HT-29 (cell line): ENCODE results near the gene PLPP2. TPM values are rescaled to one million over a fixed set of nuclear protein-coding genes. Genes with fewer than 3 reads are reported as not detected.

Experiments
- DNase-seq: peaks from one replicate; pipeline ENCODE4 v3.0.0-alpha.2; 2015; ENCODE audit warnings: low spot score
- total RNA-seq: library from RNA; depleted of rRNA; stranded (reverse); fragments of >200 nt; shearing (Covaris generic); gene quantifications from 2 replicates; pipeline ENCODE4 v1.2.3, GENCODE V29; 2014

PLPP2 gene
- total RNA-seq, 1 experiment from 2014 or later = 226 TPM

DNA sequence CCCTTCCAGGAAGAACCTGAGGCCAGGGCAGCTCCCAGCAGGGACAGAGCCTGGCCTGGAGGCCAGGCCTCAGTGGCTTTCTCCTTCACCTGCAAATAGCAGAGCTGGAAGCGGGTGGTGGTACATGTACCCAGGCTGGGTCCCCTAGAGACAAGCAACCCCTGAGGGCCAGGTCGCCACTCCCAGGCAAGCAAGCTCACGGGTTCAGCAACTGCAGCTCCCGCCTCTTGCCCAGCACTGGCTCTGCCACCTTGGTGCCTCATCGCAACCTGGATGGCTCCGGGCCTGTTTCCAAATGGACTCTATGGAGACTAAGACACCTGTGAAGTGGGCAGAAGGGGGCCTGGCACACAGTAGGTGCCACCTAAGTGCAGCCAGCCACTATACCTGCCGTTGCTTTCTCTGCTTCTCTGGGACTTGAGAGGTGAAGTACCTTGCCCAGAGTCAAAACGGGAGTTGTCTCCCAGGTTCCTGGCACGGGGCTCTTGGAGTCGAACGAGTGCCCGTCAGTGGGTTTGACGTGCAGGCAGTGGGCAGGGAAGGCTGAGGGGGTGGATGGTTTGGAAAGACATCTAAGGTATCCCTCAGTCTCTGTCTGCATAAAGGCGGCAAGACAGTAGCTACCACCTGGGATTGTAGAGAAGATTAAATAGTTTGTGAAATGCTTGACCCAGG lies 2.4 kb upstream of the PLPP2 start:
- DNase-seq = no peak

DNA sequence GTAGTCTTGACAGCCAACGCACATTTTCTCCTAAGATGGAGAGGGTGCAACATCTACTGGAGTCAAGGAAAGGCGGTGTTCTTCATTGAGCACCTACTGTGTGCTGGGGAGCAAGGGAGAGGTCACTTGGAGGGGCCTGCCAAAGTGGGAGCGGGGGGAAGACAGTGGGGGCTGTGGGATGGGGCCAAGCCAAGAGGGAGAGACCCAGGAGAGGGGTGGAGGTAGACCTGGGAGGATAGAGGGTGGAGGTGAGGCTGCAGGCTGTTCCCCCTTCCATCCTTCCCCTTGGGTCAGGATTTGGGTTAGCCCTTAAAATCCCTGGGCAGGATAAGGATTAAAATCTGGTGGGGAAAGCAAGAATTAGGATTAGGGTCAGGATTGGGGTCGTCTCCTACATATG lies 1.7 kb upstream of the PLPP2 start:
- DNase-seq = no peak

DNA sequence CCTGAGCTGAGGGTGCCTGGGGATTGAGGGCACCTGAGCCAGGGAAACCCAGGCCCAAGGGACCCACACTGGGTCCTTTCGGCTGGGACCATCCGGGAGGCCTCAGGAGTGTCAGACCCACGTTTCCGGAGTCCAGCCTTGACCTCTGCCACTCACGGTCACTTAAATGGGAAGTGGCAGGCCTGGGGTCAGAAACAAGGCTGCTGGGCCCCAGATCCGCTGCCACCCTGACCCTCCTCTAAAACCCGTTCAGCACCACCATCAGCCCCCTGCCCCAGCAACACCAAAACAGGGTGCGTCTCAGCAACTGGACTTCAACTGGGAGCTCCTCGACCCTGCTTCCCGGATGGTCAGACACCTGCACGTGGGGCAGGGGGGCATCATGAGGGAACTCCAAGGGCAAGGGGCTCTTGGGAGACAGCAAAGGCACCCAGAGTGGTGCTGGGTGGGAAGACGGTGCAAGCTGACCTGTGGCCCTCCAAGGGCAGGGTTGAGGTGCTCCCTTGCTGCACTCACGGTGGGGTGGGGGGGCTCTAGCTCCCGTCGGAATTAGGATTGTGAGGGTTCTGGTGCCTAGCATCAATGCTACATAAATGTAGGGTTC lies 1.2 kb upstream of the PLPP2 start:
- DNase-seq = no peak

DNA sequence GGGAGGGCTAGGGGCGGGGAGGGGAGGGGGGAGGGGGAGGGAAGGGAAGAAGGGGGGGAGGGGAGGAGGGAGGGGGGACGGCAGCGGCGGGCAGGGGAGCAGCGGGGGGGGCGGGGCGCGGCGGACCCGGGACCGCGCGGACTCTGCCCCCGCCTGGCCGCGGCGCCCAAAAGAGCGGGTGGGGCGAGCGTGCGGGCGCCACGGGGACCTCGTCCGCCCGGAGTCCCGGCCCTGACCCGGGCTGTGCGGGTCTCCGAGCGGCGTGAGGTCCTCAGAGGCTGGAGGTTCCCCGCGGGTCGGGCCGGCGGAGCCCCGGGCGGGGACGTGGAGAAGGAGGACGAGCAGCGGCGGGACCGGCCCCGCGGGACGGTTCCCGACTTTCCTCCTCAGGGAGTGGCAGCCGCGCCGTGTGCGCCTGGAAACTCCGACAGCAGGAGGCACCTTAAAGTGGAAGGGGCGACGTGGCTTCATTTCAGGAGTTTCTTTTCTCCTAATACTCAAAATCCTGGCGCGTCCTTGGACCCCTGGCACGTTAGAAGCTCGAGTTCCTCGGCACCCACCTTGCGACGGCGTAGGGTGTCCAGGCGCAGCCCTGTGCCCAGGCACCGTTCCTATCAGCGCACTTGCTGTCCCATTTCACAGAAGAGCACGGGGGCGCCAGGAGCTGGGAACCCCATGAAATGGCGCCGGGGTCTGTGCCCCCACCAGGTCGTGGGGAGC lies 518 bp upstream of the PLPP2 start:
- peak; percentile 19 for DNase-seq

DNA sequence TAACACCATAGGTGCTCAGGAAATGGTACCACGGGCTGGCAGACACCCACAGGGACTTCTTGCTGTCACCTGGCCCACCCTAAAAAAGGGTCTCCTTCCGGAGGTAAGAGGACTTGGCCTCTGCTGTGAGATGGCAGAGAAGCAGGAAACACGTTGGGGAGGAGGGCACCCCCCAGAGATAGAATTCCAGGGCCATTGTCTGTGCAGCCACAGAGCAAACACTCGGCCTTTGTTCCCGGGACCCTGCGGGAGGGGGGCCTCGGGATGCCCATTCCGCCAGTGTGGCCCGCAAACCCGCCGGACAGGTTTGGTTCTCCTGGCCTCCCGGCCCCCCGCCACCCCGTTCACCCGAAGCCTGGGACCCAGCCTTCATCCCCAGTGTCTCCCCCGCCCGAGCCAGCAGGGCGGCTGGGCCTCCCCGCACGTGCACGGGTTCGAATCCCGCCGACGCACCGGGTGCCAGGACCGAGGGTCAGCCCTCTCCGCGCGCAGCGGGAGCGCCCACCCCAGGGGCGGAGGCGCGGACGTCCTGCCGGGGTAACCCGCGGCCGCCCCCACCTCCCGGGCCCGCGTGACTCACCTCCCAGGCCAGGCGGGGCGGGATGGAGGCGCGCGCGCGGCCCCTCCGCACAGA lies 714 bp downstream of the PLPP2 start:
- DNase-seq = peak; percentile 88

DNA sequence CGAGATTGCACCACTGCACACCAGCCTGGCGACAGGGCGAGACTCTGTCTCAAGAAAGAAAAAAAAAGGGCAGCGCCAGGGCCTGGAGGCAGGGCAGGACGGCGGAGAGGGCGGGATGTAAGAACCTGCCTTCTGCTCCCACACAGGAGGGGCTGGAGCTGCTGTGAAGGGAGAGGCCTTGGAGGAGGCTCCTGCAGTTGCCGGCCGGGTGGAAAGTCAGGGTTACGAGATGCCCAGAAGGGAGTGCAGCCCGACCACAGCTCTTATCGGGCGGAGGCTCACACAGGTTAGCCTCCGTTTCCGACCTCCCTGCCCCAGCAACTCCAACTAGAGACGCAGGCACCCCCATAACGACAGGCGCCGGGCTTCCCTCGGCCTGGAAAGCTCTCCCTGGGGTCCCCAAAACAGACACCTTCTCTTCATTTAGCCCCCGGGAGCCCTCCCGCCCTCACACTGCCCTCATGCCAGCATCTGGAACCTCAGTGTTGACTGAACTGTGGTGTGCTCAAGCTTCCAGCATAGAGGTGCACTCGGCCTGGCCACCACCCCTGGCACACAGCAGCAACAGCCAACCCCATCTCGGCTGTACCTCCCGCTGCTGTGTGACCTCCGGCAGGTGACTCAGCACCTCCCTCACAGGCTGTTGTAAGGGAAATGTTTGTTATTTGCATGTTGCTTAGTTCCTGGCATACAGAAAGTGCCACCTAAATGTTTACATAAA lies 1.4 kb downstream of the PLPP2 start:
- DNase-seq = peak; percentile 86

DNA sequence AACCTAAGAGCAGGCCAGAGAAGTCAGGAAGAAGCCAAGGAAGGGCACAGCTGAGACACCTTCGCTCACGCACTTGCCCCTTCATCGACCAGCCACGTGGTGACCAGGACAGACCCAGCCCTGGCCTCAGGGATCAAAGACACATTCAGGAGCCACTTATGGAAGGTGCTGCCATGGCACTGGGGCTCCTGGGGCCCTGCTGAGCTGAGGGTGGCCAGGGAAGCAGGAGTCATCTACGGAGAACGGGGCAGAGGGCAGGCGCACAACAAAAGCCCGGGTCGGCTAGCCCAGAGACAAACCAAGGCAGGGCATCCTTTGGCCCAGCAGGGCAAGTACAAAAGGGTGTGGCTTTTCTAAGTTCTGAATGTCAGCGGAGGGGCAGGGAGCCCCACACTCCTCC lies 2.3 kb downstream of the PLPP2 start:
- no peak for DNase-seq

DNA sequence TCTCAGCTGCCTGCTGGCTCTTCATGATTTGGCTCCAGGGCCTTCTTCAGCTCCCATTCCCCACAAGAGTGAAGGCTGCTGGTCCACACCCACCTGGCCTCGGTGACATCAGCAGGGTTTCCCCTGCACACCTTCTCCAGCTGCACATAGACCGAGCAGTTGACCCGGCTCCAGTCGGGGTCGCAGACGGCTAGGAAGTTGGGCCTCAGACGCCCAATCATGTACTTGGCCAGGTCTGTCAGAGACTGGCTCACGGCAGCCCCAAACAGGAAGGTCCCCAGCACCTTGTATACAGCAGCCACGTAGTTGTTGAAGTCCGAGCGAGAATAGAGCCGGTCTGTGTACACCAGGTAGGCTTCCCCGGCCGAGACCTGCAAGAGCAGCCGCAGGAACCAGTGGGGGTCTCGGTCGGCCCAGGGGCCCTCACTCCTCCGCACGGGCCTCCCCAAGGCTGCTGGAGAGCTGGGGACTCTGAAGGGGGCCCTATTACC lies 3.8 kb downstream of the PLPP2 start:
- DNase-seq = no peak

DNA sequence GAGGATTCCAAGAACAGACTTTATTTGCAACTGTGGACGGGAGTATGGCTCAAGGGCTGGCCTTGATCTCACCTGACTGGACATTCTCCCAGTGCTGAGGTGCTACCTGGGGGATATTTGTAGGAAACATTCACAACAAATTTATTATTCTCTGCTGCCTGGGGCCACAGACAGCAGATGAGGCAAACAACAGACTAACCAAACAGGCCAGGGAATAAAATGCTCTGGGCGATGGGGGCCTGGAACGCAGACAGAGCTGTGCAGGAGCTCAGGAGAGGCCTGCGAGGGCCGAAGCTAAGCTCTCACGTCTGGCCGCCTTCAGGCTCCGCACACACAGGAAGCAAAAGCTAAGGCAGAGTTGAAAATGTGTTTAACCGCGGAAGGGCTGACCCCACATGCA lies 7.8 kb downstream of the PLPP2 start:
- no peak for DNase-seq

DNA sequence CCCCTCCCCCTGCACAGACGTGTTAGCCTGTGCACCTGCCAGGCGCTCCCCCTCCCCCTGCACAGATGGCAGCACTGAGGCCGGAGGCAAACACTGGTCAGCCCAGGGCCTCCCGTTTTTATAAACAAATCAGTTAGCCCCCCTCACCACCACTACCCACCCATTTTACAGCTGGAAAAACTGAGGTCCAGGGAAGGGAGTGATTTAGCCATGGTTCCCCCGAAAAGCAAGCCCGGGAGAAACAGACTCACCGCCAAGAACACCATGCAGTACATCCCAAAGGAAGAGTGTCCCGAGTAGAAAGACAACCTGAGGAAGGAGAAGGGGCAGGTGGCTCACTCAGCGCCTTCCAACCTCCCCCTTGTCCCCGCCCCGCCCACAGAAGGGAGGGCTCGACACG lies 8.7 kb downstream of the PLPP2 start:
- no peak for DNase-seq

DNA sequence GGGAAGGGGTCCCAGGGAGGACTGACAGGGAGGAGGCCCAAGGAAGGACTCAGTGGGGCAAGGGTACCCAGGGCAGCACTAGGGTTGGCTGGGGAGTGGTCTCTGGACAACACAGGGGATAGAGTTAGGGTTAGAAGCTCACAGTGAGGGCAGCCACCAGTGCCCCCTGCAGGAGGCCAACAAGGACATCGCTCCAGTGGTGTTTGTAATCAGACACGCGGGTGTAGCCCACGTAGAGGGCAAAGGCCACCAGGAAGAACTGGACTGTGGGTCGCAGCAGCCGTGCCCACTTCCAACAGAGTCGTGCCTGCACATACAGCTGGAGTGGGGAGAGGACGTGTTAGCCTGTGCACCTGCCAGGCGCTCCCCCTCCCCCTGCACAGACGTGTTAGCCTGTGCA lies 9.2 kb downstream of the PLPP2 start:
- DNase-seq = no peak

DNA sequence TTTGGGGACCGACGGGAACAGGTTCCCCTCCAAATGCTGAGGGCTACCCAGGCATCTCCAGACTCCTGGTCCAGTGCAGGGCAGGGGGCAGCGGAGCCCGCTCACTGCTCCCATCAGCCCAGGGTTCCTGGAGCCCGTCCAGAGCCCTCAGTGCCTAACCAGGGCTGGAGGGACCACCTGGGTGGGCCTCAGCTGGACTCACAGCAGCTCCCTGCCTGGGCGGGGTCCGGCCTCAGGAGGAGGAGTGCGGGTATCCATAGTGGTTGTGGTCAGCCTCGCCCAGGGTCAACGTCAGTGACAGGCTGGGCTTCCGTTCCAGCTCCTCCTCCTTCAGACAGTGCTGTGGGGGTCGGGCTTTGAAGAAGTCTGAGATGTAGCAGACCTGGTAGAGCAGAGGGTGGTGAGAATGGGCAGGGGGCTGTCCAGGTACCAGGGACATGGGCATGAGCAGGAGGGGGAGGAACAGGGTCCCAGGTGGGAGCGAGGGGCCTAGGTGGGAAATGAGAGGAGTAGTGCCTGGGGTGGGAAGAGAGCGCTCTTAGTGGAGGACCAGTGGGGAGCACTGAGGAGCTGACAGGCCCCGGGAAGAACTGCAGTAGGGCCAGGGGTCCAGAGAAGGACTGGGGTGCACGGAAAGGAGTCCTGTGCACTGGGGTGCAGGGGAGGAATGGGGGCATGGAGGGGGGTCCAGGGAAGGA lies 9.9 kb downstream of the PLPP2 start:
- no peak for DNase-seq

DNA sequence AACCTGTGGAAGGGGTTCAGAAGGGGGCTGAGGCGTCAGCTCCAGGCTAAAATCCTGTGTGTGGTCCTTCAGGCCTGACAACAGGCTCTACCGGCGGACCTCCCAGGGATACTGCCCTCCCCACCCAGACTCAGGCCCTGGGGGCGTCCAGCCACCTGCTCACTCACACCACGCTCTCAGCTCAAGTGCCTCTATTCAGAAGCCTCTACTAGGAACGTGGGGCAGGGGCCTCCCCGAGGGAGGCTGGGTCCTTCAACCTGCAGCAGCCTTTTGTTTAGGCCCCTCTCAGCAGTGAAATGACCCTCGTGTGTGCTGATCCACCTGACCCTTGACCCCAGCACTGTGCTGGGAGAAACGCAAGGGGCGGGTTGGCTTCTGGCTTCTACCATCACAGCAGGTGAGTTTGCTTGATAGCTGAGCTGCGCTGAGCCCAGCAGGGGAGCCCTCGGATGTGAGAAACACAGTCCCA lies 10.6 kb downstream of the PLPP2 start:
- no peak for DNase-seq

DNA sequence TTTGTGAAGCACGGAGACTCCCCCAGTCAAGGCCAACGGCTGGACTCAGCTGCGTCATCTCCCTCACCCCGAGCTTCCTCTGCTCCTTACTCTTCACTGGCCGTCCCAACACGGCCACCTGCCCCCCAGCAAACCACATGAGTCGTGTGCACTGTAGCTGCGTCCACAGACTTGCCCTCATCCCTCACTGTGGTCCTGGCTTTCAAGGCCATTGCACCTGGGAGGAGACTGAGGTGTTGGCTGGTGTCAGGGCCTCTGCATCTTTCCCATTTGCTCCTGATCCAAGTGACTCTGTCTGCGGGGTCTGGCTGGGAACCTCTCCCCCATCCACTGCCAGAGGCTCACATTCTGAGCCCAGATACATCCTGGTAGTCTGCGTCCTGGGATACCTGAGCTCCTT lies 11.5 kb downstream of the PLPP2 start:
- no peak for DNase-seq

DNA sequence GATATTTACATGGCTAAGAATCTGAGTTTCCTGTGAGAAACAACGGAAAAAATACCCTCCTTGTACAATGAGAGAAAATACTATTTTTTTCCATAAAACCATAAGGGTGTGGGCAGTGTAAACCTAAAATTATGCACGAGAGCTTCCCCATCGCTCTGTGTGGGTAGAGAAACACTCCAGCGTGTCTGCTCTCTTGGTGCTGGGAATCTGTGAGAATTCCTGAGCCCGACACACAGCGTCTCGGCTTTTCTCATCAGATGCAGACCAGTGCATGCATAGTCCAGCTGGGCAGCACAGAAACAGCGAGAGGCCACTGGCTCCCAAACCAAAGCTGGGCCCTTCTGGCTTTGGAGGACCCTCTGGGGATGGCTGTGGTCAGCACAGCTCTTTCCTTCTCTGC lies 12.0 kb downstream of the PLPP2 start:
- no peak for DNase-seq

DNA sequence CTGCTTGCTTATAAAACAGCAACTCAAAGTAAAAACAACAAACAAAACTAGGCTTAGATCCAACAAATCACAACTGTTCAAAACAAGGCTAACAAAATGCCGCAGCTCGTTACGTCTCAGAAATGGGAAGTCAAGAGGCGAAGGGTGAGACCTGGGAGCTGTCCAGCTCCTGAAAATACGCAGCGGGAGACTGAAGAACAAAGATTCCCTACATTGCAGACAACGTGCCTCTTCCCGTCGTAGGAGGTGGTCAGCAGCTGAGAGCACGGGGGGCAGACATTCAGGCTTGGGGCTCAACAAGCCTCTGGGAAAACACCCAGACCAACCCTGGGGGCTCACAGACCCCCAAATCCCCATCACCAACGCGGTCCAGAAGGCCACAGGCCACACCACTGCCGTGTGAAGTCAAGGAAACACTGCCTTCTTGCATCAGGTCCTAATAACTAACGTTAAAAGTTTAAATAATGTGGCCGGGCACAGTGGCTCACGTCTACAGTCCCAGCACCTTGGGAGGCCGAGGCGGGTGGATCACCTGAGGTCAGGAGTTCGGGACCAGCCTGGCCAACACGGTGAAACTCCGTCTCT lies 13.5 kb downstream of the PLPP2 start:
- no peak for DNase-seq

DNA sequence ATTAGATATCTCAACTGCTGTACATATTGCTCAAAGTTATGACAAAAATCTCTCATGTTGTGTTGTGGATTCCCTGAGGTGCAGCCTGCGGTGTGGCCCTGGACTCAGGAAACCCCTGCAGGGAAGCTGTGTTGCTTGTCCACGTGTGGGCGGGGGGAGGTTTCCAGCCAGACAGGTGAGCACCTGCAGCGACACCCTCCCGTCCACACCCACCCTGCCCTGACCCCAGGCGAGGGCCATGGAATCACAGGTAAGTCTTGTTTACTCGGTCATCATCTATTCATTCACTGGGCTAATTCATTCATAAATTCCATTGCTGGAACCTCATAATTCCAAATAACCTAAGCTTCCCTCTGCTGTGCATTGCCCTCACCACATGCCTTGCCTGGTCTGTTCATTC lies 14.1 kb downstream of the PLPP2 start:
- no peak for DNase-seq

DNA sequence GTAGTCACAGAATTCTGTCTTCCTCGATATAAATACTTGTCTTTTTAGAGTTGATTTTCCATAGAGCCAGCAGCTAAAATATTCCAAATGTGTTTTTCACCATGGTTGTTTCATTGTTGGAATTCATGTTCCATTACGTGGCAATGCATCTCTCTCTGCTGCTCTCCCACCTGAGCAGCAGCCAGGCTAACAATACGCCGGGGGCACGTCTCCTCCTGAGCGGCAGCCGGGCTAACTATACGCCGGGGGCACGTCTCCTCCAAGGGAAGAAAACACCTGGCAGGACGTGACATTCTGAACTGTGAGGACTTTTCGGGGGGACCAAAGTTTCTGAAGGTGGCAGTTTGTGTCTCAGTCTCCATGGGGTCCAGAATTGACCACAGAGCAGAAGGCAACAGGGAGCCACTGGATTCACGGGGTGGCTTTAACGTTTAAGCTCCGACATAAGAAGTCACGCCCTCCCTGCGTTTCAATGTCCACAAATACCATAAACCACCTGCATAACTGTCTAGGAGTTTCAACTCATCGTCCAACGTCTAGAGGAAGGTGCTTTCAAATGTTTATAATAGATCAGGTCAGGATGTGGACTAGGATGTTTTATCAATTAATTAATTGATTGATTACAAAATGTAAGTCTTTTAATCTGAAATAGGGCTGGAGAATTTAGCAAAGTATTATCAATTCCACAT lies 15.1 kb downstream of the PLPP2 start:
- no peak for DNase-seq

DNA sequence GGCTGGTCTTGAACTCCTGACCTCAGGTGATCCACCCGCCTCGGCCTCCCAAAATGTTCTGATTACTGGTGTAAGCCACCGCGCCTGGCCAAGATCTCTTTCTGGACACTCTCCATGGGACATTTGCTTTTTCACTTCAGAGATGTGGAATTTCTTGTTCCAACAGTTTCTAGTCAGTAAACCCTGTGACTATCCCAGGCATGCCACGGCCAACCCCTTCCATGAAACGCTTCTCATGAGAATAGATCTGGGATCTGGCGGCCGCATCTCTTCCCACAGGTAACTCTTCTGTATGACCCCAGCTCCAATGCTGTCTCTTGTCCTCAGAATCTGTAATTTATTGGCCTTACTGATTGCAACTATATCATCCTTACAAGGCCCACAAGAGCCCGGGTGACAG lies 16.2 kb downstream of the PLPP2 start:
- DNase-seq = no peak

DNA sequence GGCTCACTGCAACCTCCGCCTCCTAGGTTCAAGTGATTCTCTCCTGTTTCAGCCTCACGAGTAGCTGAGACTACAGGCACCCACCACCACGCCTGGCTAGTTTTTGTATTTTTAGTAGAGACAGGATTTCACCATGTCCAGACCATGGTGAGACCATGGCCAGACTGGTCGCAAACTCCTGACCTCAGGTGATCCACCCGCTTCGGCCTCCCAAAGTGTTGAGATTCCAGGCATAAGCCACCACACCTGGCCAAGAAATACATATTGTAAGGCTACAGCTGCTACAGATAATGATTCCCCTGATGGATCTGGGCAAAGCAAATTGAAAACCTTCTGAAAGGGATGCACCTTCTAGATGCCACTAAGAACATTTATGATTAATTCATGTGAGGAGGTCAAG lies 17.8 kb downstream of the PLPP2 start:
- DNase-seq = no peak
